ENCODE measurements around the gene TXNL4B.

GRCh38 chr16:72124148-72124547 is 30.7 kb upstream of the TXNL4B start:
- TF ChIP-seq CTCF (IDR thresholded peaks at IDR 0.05) (no peak), POLR2A (IDR thresholded peaks at IDR 0.05) (no peak)
